Uterus (tissue), 2 donors: ENCODE results near the gene PLA2G7.

Experiments
- POLR2A ChIP-seq, 2 donors: fragments of 450-650 bp; IDR thresholded peaks; one replicate each; pipeline ENCODE4 v1.6.1; 2016; ENCODE audit warnings: antibody characterized with exemption in 2 of 2, mild to moderate bottlenecking in 1 of 2, moderate library complexity in 1 of 2
- TF ChIP-seq, protein P1 (sequence below), 4 experiments: fragments of 200-600 bp in 2 of 4; fragments of 450-650 bp in 2 of 4; sonication (generic) in 2 of 4; IDR thresholded peaks; one replicate each; pipeline ENCODE4 v1.5.1; 2016 to 2019; ENCODE audit warnings: antibody characterized with exemption in 4 of 4, mild to moderate bottlenecking in 2 of 4, moderate library complexity in 1 of 4

DNA sequence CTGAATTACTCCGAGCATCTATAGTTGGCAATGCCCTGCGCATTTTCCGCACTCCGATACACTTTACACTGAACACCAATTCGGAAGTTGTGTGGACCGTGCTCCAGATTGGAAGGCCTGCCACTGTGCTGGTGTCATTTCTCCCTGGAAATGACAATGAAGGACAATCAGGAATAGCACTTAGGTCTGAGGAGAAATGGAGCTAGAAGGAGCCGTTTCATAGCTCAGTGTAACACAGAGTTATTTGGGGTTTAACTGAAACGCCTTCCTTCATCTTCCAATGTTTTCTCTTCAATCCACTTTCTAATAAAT is 501 bp upstream of the PLA2G7 start:
- TF ChIP-seq, protein P1, sequence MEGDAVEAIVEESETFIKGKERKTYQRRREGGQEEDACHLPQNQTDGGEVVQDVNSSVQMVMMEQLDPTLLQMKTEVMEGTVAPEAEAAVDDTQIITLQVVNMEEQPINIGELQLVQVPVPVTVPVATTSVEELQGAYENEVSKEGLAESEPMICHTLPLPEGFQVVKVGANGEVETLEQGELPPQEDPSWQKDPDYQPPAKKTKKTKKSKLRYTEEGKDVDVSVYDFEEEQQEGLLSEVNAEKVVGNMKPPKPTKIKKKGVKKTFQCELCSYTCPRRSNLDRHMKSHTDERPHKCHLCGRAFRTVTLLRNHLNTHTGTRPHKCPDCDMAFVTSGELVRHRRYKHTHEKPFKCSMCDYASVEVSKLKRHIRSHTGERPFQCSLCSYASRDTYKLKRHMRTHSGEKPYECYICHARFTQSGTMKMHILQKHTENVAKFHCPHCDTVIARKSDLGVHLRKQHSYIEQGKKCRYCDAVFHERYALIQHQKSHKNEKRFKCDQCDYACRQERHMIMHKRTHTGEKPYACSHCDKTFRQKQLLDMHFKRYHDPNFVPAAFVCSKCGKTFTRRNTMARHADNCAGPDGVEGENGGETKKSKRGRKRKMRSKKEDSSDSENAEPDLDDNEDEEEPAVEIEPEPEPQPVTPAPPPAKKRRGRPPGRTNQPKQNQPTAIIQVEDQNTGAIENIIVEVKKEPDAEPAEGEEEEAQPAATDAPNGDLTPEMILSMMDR (IDR thresholded peaks at IDR 0.05) = no peak
- no peak for TF ChIP-seq POLR2A (IDR thresholded peaks at IDR 0.05)
